T-helper 2 cell (primary cell): ENCODE data around the gene C19orf47.

Experiments used
- DNase-seq, 5 experiments: peaks; one replicate each; pipeline versions ENCODE4 v3.0.0 to v3.0.0-alpha.2; 2012 to 2022

The C19orf47 gene

DNA sequence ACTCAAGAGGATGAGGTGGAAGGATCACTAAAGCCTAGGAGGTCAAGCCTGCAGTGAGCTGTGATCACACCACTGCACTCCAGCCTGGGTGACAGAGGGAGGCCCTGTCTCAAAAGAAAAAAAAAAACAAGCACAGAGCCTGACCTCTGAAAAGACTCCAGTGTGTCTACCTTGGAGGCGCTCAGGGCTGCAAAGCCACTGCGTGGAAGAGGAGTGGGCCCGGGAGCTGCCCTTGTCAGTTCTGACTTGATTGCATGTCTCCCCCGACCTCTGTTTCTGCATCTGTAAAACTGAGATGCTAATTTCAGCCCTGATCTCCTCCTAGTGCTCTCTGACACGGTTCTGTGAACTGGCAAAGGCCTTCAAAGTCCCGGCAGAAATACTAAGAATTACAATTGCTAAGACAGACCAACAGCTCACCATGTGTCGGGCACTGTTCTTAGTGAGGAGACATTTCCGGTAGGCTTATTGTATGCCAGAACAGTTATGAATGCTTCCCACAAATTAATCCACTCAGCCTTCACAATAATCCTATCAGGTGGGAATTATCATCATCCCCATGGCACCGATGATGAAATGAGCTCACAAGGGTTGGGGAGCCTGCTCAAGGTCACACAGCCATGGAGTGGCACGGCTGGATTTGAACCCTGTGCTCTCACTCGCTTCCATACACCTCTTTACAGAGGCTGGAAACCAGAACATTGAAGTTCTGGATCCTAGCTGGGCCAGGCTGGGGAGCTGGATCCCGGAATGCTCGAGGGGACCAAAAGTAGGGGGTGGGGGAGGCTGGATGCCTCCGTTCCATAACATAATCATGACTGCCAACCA, 66.6 kb downstream of the C19orf47 start:
- no peak for DNase-seq

DNA sequence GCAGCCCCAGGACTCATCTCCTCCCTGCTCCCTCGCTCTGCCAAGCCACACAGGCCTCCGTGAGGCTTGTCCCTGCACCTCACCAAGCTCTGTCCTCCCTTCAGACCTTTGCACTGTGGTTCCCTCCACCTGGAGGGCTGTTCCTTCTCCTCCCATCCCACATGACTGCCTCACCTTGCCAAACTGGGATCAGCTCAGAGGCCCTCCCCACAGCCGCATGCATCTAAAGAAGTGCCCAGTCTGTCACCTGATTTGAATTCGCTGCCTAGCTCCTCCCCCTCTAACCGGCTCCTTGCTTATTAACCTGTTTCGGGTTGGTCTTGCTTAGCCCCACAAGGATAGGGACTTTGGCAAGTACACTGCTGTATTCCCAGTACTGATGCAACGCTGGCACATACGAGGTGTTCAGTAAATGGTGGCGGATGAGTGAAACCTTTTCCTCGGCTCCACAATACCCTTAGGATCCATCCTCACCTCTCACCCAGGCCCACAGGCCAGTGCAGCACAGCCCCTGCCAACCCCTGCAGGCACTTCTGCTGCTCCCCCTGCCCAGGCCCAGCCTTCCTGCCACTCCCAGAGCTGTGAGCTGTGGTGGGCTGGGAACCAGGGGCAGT, 67.5 kb downstream of the C19orf47 start:
- no peak for DNase-seq

DNA sequence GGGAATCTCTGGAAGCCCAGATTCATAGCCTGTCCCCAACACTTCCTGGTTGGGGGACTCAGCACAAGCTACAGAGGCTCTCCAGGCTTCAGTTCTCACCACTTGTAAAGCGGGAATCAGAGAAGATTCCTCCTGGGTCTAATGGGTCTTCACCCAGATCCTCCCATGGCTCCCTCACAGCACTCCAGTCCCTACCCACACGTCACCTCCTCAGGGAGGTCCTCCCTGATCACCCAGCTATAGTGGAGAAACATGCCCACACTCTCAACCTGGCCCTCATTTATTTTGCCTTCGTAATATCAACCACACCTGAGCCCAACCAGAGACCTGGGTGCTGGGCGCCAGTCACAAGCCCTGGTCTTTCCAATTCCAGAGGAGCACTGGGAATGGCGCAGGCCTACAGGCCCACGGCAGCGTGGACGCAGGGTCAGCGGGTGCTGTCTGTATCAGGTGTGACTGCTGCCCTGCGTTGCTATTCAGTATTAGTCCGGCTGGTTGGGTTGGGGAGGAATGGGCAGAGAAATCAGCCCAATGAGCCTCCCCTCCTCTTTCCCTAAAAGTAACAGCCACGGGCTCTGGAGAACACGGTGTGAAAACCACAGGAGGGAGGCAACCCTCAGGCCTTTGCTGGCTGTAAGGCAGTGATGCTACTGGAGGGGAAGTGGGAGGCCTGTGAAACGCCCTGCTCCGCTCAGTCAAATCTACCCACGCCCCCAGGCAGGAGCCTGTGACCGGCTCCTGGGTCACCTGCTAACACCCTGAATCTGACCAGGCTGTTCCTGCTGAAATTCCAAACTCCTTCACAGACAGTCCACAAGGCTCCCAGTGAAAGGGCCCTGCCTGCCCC, 68.2 kb downstream of the C19orf47 start:
- DNase-seq, result no peak

DNA sequence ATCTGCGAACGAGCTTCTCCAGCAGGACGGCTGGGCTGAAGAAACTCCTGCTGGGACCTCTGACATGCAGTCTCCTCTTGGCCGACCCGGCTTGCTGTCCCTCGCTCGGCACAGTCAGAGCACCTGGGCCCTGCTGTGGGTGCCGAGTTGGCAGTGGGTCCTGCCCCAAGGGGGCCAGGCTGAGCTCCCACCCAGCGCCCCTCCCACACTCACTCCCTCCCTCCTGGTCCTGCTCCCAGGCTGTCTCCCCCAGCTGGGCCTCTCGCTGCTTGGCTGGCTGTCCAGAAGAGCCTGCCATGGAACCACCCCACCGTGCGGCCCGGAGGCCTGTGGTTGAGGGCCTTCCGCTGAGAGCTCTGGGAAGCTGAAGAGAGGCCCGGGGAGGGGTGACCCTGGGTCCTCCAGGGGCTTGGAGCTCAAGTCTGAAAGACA, 69.1 kb downstream of the C19orf47 start:
- DNase-seq, result no peak

DNA sequence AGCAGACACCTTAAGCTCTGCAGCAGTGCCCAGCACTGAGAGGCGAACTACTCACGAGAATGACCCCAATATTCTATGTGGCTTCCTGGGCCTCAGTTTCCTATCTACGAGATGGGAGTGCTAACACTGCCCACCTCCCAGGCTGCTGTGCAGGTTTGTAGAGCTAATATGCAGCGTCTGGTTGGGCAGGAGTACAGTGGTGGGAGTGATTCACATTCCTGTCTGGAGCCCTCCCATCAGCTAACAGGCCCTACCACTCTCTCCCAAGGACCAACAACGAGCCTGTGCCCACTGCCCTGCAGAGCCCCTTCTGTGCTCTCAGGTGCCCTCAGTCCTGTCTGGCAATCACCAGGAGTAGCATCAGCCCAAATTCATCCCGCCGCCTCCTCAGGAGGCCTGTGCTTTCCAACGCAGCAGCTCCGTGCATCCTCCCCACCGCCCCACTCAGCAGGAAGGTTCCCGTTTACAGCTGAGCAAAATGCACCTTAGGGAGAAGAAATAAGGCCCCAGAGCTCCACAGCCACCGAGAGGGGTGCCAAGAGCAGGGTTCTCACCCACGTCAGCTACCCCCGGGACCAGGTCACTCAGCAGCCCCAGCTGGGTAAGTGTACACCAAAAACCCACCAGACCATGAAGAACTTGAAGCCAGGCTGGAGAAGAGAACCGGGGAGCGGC, 69.7 kb downstream of the C19orf47 start:
- DNase-seq, result no peak

DNA sequence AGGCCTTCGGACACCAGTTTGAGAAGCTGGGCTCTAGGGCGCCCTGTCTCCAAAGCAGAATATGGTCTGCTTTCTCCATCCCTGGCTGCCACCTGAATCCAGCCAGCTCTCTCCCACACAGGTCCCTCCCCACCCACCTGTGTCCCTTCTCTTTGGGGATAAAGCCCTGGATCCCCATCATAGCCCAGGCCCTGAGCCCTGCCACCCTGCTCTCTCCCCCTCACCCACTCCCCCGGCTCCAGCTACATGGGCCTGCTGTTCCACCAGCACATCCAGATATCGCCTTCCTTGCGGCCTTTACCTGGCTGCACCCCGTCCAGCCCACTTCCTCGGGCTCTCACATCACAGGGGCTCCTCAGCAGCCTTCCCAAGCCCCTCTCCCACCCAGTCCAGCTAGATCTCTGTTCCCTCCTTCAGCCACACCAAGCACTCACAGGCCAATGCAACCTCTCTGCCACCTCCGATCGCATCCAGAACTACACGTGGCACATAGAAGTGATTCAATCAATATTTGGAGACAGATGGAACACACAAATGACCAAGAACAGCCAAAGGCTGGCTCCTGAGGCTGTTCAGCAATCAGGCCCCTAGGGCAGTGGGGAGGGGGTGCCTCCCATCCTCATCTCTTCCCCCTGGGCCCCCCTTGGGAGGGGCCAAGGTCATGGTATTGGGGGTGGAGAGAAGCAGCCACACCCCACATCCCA, 70.7 kb downstream of the C19orf47 start:
- DNase-seq, result no peak

DNA sequence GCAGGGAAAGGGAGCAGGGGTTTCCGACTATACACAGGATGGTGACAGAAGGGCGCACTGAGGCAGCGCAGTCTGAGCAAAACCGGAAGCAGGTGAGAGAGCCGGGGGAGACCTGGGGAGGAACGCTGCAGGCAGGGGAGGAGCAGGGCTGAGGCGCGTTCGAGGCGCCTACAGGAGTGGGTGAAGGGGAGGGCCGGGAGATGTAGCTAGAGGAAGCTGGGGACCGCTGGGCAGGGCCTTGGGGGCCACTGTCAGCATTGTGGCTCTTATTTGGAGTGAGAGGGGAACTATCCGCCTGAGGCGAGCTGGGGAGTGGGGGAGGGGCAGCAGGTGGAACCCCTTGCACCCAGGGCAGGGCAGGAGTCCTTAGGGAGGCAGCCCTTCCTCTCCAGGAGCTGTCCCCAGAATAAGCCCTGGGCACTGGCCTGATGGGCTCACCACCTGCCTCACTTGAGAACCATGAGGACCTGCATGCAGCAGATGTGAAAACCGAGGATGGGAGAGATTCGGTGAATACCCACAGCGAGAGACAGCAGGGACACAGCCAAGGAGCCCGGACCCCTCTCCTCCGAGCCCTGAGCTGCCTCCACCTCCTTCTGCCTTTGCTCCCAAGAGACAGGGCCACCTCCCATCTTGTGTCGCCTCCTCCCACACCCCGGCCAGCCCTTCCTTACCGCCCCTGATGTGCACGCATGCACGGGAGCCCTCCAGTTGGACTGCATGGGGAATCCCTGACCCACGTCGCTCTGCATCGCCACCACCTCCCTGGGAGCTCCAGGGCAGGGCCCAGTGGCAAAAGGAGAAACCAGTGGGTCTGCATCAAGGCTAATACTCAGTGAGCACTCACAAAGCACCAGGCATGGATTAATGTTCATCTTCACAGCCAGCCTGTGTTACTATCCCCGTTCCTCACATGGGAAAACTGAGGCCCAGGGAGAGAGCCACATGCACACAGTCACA, 73.3 kb downstream of the C19orf47 start:
- DNase-seq, result peak in 1 of 5 experiments; percentile 47

DNA sequence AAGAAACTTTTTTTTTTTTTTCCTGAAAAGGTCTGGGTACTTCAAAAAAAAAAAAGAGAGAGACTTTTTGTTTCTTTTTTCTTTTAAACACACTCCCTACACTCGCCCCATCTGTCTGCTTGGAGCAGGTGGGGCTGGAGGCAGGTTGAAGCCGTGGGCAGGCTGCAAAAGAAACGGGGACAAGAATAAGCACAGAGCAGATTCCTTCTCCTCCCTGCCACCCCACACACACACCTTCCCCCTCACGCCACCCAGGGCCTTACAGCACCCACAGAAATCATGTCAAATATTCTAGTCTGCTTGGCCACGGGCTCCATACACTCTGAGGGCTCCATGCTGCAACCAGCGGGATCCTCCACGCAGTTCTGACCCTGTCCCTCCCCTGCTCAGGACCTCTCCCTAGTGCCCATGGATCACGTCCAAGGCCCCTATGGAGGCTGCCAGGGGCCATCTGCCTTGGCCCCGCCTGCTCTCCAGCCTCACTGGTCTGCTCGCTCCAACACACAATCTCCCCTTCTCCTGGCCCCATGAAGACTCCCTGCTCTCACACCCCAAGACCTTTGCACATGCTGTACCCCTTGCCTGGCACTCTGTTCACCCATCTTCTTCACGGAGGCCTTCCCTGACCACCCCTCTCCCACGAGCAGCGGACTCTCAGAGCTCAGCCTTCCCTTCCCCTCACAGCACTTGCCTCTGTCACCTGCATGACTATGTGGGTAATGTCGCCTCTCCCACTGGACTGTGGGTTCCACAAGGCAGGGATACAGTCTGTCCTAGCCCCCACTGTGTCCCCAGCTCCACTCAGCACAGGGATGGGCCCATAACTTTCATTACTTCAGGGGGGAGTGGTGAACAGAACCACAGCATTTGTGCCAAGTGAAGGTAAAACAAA, 74.5 kb downstream of the C19orf47 start:
- no peak for DNase-seq

DNA sequence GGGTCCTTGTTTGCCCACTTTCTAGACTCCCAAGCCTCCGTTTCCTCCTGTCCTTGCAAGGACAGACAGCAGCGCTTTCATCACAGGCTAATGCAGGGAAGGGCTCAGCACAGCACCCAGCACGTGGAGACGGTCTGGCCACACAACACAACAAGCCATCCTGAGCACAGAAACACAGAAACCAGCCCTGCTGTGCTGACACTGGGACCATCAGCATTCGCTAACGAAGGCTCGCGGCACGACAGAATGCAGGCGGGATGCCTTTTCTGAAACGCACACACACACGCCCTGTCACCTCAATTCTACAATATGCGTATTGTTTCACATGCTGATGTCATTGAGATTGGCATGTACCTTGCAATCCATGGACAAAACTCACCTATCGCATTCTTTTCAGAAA, 75.9 kb downstream of the C19orf47 start:
- no peak for DNase-seq

DNA sequence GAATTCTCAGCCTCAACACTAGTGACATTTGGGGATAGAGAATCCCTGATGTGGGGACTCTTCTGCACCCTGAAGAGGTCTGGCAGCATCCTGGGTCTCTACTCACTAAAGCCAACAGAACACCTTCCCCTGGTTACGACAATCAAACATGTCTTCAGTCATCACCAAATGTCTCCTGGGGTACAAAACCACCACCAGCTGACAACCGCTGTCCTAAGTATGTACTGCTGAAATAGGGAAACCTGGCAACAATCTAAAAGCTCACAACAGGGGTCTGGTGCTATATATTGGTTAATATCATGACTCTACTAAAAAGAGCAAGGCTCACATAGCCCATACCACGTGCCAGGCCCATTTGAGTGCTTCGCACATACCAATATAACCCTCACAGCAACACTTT, 76.5 kb downstream of the C19orf47 start:
- DNase-seq, result no peak

DNA sequence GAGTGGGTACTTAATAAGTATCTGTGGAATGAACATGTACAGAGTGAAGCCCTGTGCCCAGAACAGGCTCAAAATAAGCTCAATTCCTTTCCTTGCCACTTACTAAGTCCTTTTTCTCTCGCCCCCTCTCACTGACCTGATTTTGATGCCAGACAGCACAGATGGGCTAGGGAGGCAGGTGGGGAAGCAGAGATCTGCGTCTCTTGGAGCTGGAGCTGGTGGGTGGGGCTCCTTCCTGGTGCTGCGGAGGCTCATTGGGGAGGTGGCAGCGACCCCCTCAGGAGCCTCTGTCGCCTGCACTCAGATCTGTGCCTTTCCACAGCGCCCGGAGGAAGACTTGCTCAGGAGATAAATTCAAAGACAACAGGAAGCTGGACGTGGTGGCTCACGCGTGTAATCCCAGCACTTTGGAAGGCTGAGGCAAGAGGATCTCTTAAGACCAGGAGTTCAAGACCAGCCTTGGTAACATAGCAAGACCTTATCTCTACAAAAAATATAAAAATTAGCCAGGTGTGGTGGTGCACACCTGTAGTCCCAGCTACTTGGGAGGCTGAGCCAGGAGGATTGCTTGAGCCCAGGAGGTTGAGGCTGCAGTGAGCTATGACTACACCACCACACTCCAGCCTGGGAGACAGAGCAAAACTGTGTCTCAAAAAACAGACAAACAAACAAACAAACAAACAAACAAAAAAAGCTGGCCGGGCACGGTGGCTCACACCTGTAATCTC, 77.7 kb downstream of the C19orf47 start:
- no peak for DNase-seq
